Mesendoderm (in vitro differentiated cells): ENCODE measurements around the gene PMEPA1.

Experiments used
- DNase-seq: peaks from one replicate; pipeline ENCODE4 v3.0.0; 2013
- H2AK5ac ChIP-seq: 2 replicates; pipeline ENCODE4 v1.6.1; 2013; ENCODE audit warnings: low read length, inconsistent platforms
- H2BK120ac ChIP-seq: 2 replicates; pipeline ENCODE4 v1.6.1; 2013; ENCODE audit warnings: low read depth, mild to moderate bottlenecking, low read length, moderate library complexity, mixed read lengths
- H2BK15ac ChIP-seq: replicated peaks from 2 replicates; pipeline ENCODE4 v1.6.1; 2013; ENCODE audit warnings: low read depth, mild to moderate bottlenecking, moderate library complexity
- H2BK5ac ChIP-seq: 2 replicates; pipeline ENCODE4 v1.6.1; 2013; ENCODE audit warnings: low read length, inconsistent platforms
- H3K18ac ChIP-seq: 2 replicates; pipeline ENCODE4 v1.6.1; 2013; ENCODE audit warnings: mild to moderate bottlenecking, low read length, mixed read lengths
- H3K23ac ChIP-seq: one replicate; pipeline ENCODE4 v1.6.1; 2013; ENCODE audit warnings: low read length
- H3K27ac ChIP-seq: 2 replicates; pipeline ENCODE4 v1.5.1; 2013; ENCODE audit warnings: low read depth, mild to moderate bottlenecking, inconsistent platforms, low read length, moderate library complexity
- H3K27me3 ChIP-seq: 2 replicates; pipeline ENCODE4 v1.6.1; 2013; ENCODE audit warnings: low read length, control low read depth, mild to moderate bottlenecking, inconsistent platforms; ENCODE audit not compliant: insufficient read depth, poor library complexity
- H3K36me3 ChIP-seq: 2 replicates; pipeline ENCODE4 v1.6.1; 2013; ENCODE audit warnings: low read length, inconsistent platforms; ENCODE audit not compliant: control insufficient read depth, insufficient read depth
- H3K4ac ChIP-seq: one replicate; pipeline ENCODE4 v1.6.1; 2013; ENCODE audit warnings: low read depth, mild to moderate bottlenecking, low read length, moderate library complexity
- H3K4me1 ChIP-seq: 2 replicates; pipeline ENCODE4 v1.6.1; 2013; ENCODE audit warnings: low read depth, low read length, inconsistent platforms; ENCODE audit not compliant: control insufficient read depth
- H3K4me2 ChIP-seq: 2 replicates; pipeline ENCODE4 v1.6.1; 2013; ENCODE audit warnings: low read length
- H3K4me3 ChIP-seq: 2 replicates; pipeline ENCODE4 v1.5.1; 2013; ENCODE audit warnings: mild to moderate bottlenecking, low read length
- H3K56ac ChIP-seq: one replicate; pipeline ENCODE4 v1.6.1; 2013; ENCODE audit warnings: low read length
- H3K79me1 ChIP-seq: 2 replicates; pipeline ENCODE4 v1.6.1; 2013; ENCODE audit warnings: low read length, inconsistent platforms
- H3K79me2 ChIP-seq: 2 replicates; pipeline ENCODE4 v1.6.1; 2013; ENCODE audit warnings: mild to moderate bottlenecking, low read length; ENCODE audit not compliant: control insufficient read depth, insufficient read depth
- H3K9ac ChIP-seq: 2 replicates; pipeline ENCODE4 v1.6.1; 2013; ENCODE audit warnings: low read length, inconsistent platforms
- H4K5ac ChIP-seq: one replicate; pipeline ENCODE4 v1.6.1; 2013; ENCODE audit warnings: low read length
- H4K8ac ChIP-seq: one replicate; pipeline ENCODE4 v1.6.1; 2013; ENCODE audit warnings: low read depth, mild to moderate bottlenecking, control low read depth, low read length, moderate library complexity
- WGBS: extraction: QIAGEN DNeasy Blood & Tissue Kit; methylation state at CpG from one replicate; pipeline ENCODE4 v1.1.7; 2013; ENCODE audit warnings: low lambda C conversion rate, missing lambda C conversion rate; ENCODE audit not compliant: insufficient coverage; ENCODE audit errors: extremely low coverage; 5-methylcytosine and 5-hydroxymethylcytosine counted together

Gene PMEPA1

GRCh38 chr20:57665589-57665971, 44.2 kb downstream of the PMEPA1 start:
- H3K4me3 ChIP-seq = no peak overlapping the region
- no peak for DNase-seq
- no peak overlapping the region for H3K4ac ChIP-seq
- H2BK120ac ChIP-seq = no peak overlapping the region
- H3K18ac ChIP-seq = no peak overlapping the region
- H2AK5ac ChIP-seq = no peak overlapping the region
- peaks cover 97% of the 10 kb centered on the region for H3K79me2 ChIP-seq
- H4K5ac ChIP-seq = no peak overlapping the region
- no peak overlapping the region for H3K27ac ChIP-seq
- H3K36me3 ChIP-seq = no peaks in the 10 kb centered on the region
- WGBS = no CpG with 5 or more reads among the region's 8 CpGs
- H3K9ac ChIP-seq = no peak overlapping the region
- peaks cover 39% of the 10 kb centered on the region for H3K79me1 ChIP-seq
- no peaks in the 10 kb centered on the region for H3K27me3 ChIP-seq
- no peak overlapping the region for H3K23ac ChIP-seq
- no peak overlapping the region for H2BK15ac ChIP-seq
- no peak overlapping the region for H3K56ac ChIP-seq
- no peak overlapping the region for H4K8ac ChIP-seq
- H3K4me1 ChIP-seq = no peaks in the 10 kb centered on the region
- no peak overlapping the region for H2BK5ac ChIP-seq
- no peak overlapping the region for H3K4me2 ChIP-seq

- no peaks in the 10 kb centered on the region for H3K27me3 ChIP-seq
- no peak overlapping the region for H3K18ac ChIP-seq
- no peak for DNase-seq
- H3K23ac ChIP-seq = no peak overlapping the region
- no peak overlapping the region for H2AK5ac ChIP-seq
- no peak overlapping the region for H2BK120ac ChIP-seq
- no peak overlapping the region for H3K9ac ChIP-seq
- no peak overlapping the region for H3K56ac ChIP-seq
- H3K4ac ChIP-seq = no peak overlapping the region
- no peak overlapping the region for H2BK5ac ChIP-seq
- peaks cover 3% of the 10 kb centered on the region for H3K36me3 ChIP-seq
- WGBS = no CpG with 5 or more reads among the region's 14 CpGs
- no peak overlapping the region for H3K27ac ChIP-seq
- H3K4me1 ChIP-seq = no peaks in the 10 kb centered on the region
- peaks cover 97% of the 10 kb centered on the region for H3K79me2 ChIP-seq
- H4K5ac ChIP-seq = no peak overlapping the region
- H2BK15ac ChIP-seq = no peak overlapping the region
- no peak overlapping the region for H3K4me3 ChIP-seq
- H3K79me1 ChIP-seq = peaks cover 41% of the 10 kb centered on the region
- H4K8ac ChIP-seq = no peak overlapping the region
- no peak overlapping the region for H3K4me2 ChIP-seq
Measured at GRCh38 chr20:57664924-57665588, 44.8 kb downstream of the PMEPA1 start.

GRCh38 chr20:57664476-57664875, 45.3 kb downstream of the PMEPA1 start:
- DNase-seq = no peak
- Histone ChIP-seq H2BK5ac (no peak overlapping the region), H3K56ac (no peak overlapping the region), H3K4ac (no peak overlapping the region), H3K27me3 (no peaks in the 10 kb centered on the region), H3K4me1 (no peaks in the 10 kb centered on the region), H4K5ac (no peak overlapping the region), H3K36me3 (peaks cover 3% of the 10 kb centered on the region), H2BK120ac (no peak overlapping the region), H3K9ac (no peak overlapping the region), H3K27ac (no peak overlapping the region), H3K79me1 (peaks cover 44% of the 10 kb centered on the region), H3K23ac (no peak overlapping the region), H4K8ac (no peak overlapping the region), H3K4me2 (no peak overlapping the region), H3K4me3 (no peak overlapping the region), H3K79me2 (peaks cover 97% of the 10 kb centered on the region), H3K18ac (no peak overlapping the region), H2BK15ac (no peak overlapping the region), H2AK5ac (no peak overlapping the region)
- WGBS = no CpG with 5 or more reads among the region's 20 CpGs

GRCh38 chr20:57663681-57664451, 45.9 kb downstream of the PMEPA1 start:
- Histone ChIP-seq H4K8ac (no peak overlapping the region), H3K36me3 (peaks cover 3% of the 10 kb centered on the region), H3K27me3 (no peaks in the 10 kb centered on the region), H2BK120ac (no peak overlapping the region), H3K4me2 (no peak overlapping the region), H2AK5ac (no peak overlapping the region), H4K5ac (no peak overlapping the region), H3K56ac (no peak overlapping the region), H3K79me2 (peaks cover 96% of the 10 kb centered on the region), H2BK15ac (no peak overlapping the region), H2BK5ac (no peak overlapping the region), H3K9ac (no peak overlapping the region), H3K18ac (no peak overlapping the region), H3K4me1 (no peaks in the 10 kb centered on the region), H3K4me3 (no peak overlapping the region), H3K4ac (no peak overlapping the region), H3K23ac (no peak overlapping the region), H3K79me1 (peaks cover 47% of the 10 kb centered on the region), H3K27ac (no peak overlapping the region)
- no peak for DNase-seq
- WGBS = no CpG with 5 or more reads among the region's 27 CpGs

GRCh38 chr20:57663241-57663640, 46.6 kb downstream of the PMEPA1 start:
- no peak overlapping the region for H3K23ac ChIP-seq
- H4K8ac ChIP-seq = no peak overlapping the region
- H3K79me2 ChIP-seq = peaks cover 91% of the 10 kb centered on the region
- H2AK5ac ChIP-seq = no peak overlapping the region
- H3K4ac ChIP-seq = no peak overlapping the region
- H3K18ac ChIP-seq = no peak overlapping the region
- H3K79me1 ChIP-seq = peaks cover 51% of the 10 kb centered on the region
- no peak overlapping the region for H2BK15ac ChIP-seq
- peaks cover 7% of the 10 kb centered on the region for H3K36me3 ChIP-seq
- no peak overlapping the region for H3K56ac ChIP-seq
- H4K5ac ChIP-seq = no peak overlapping the region
- H3K4me2 ChIP-seq = no peak overlapping the region
- no CpG with 5 or more reads among the region's 9 CpGs for WGBS
- no peak overlapping the region for H3K4me3 ChIP-seq
- H2BK5ac ChIP-seq = no peak overlapping the region
- H3K27ac ChIP-seq = no peak overlapping the region
- no peaks in the 10 kb centered on the region for H3K4me1 ChIP-seq
- no peak for DNase-seq
- no peaks in the 10 kb centered on the region for H3K27me3 ChIP-seq
- H2BK120ac ChIP-seq = no peak overlapping the region
- H3K9ac ChIP-seq = no peak overlapping the region
